GM18861 (cell line): ENCODE results near the gene OR6C4.
"Not testable (repeated sequence)": the region's sequence is repeated elsewhere in the genome, so short reads cannot be mapped to it uniquely, and the experiment has no call there.

Experiments
- ATAC-seq: cut with Tn5 transposase; IDR thresholded peaks from one replicate; pipeline ENCODE4 v1.9.1; 2021; ENCODE audit not compliant: unreplicated experiment

Gene OR6C4

DNA sequence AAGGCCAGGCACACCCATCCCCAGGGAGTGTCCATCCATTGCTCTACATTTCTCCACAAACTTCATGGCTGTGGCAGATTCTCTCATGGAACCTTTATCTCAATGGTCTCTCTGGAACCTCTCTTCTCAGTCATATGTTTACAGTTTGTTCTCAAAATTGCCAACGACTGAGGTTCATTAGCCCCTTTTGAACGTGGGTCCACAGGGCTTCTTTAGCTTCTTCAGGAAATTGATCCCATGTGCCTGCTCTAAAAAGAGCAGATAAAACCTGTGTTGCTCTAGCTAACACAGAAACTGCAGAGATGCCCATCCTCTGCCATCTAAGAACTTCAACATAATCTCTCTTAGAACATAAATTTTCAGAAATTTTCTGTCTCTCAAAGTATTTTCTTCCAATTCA, at the start of gene OR6C4:
TSS of gene OR6C4 (plus strand) at position 301 of the 400 bp plus-strand sequence. CDS start 1,625 bp downstream, outside the sequence.
- ATAC-seq = no peak

DNA sequence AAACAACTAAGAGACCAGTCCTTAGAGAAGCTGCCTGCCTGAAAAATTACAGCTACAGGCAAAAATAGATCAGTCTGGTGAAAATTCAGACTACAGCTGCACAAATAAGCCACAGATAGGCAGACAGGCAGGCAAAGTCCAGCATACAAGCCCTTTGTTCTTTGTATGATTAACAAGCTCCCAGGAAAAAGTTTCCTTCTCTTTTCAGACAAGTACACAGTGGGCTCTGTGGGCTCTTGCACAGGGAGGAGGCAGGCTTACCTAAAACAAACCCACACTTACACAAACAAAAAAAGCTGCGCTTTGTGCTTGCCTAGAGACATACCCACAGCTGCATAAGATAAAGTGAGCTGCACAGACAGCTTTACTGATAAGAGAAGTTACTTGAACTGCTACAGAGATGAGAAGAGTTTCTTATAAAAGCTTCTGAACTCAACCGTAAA, 49.6 kb upstream of the OR6C4 start:
- no peak for ATAC-seq

DNA sequence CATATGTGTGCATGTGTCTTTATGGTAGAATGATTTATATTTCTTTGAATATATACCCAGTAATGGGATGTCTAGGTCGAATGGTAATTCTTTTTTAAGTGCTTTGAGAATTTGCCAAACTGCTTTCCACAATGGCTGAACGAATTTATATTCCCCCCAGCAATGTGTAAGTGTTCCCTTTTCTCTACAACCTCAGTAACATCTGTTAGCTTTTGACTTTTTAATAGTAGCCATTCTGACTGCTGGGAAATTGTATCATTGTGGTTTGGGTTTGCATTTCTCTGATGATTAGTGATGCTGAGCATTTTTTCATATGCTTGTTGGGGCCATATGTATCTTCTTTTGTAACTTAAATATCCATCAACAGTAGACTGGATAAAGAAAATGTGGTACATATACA, 47.8 kb upstream of the OR6C4 start:
- no peak for ATAC-seq

DNA sequence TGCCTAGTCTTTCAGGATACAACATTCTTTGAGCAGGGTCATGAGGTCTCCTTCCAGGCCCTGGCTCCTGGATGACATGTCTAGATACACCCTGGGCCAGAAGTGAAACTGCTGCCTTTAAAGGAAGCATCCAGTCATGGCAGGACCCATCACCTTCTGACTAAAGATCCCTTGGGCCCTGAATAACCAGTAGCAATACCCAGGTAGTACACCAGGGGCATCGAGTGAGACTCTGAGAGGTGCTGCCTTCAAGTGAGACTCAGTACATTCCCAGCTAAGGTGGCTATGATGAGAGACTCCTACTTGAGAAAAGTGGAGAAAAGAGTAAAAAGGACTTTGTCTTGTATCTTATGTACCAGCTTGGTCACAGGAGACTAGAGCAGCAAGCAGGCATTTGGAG, 33.7 kb upstream of the OR6C4 start:
- no peak for ATAC-seq

- no peak for ATAC-seq
These were observed 33.0 kb upstream of the OR6C4 start for GRCh38 chr12:55516391-55516790.

DNA sequence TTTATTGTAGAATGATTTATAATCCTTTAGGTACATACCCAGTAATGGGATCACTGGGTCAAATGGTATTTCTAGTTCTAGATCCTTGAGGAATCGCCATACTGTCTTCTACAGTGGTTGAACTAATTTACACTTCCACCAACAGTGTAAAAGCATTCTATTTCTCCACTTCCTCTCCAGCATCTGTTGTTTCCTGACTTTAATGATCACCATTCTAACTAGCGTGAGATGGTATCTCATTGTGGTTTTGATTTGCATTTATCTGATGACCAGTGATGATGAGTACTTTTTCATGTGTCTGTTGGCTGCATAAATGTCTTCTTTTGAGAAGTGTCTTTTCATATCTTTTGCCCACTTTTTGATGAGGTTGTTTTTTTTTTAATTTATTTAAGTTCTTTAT, 1.2 kb upstream of the OR6C4 start:
- not testable (repeated sequence) for ATAC-seq

DNA sequence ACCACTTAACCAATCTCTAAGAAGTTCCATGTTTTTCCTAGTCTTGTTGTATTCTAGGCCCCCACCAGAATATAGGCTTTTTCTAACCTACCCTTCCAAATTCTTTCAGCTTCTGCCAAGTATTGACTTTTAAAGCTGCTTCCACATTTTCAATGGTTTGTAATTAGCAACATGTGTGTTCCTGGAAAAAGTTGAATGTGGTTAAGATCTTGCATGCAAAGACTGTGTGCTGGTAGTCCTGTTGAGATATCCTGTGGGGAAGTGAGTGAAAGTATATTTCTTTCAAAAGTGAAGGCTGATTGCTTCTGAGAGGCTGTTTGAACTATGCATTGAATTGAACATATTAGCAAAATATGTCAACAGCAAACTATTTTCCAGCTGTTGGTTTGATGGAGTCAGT, 646 bp upstream of the OR6C4 start:
- no peak for ATAC-seq

- no peak for ATAC-seq
These were observed 4.9 kb downstream of the OR6C4 start for GRCh38 chr12:55554296-55554695.

- ATAC-seq = not testable (repeated sequence)
These were observed 20.7 kb downstream of the OR6C4 start for GRCh38 chr12:55570060-55570459.

DNA sequence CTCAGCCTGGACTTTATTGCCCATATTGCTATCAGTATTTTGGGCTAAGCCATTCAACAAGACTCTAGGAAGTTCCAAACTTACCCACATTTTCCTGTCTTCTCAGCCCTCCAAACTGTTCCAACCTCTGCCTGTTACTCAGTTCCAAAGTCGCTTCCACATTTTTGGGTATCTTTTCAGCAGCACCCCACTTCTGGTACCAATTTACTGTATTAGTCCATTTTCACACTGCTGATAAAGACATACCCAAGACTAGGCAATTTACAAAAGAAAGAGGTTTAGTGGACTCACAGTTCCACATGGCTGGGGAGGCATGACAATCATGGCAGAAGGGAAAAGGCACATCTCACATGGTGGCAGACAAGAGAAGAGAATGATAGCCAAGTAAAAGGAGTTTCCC, 21.3 kb downstream of the OR6C4 start:
- not testable (repeated sequence) for ATAC-seq

DNA sequence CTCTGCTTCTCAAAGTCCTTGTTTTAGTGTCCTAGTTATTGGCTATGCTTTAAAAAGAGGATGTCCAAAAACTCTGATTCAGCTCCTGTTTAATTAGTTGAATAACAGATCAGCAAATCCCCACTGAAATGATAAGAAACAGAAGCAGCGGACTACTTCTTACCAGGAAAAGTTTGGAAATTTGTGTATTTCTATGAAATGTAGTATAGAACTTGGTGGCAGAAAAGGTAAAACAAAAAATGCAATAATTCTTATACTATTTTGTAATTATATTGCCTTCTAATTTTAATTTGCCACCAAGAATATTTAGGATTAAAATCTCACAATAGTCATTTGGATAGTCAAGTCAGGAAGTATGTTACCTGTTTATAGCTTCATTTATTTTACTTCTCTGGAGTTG, 22.8 kb downstream of the OR6C4 start, which contains the start of gene OR2AP1:
TSS of gene OR2AP1 (plus strand) at position 301 of the 400 bp plus-strand sequence. CDS start 1,947 bp downstream, outside the sequence.
- ATAC-seq = no peak

- ATAC-seq = no peak
These were observed 32.7 kb downstream of the OR6C4 start for GRCh38 chr12:55582066-55582465.

DNA sequence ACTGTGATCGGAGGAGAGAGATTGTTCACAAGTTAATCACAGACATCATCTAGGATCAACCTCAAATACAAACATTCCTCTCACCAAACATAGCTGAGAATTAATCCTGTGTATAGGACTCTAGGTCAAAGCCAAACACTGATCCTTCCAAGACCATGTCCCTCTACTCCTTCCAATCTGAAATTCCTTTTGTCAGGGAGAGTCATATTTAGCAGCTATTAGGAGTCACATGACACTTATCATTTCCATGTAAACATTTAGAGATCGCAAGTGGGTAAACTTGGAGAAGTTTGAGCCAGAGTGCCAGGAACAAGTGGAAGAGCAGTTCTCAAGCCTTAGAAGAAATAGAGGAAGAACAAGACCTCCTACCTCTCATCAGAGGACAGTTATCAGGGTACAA, 36.4 kb downstream of the OR6C4 start:
- ATAC-seq = no peak

- not testable (repeated sequence) for ATAC-seq
These were observed 40.8 kb downstream of the OR6C4 start for GRCh38 chr12:55590152-55590551.
